ENCODE measurements around the gene SPACA7. TPM values are rescaled to one million over a fixed set of nuclear protein-coding genes. Genes with fewer than 3 reads are reported as not detected.

Gene SPACA7
- total and polyA plus RNA-seq, 10 of the 15 experiments (the other 5 are each of a cell fraction or from before 2014, with no cell fraction given): not detected

Other genes with a start within 250 kb of the SPACA7 start
- gene TUBGCP3, start 211.8 kb downstream of the SPACA7 start, total RNA-seq (2014; rRNA removed): 19.1 and 20.4 TPM in 2 replicates
- gene TUBGCP3, start 211.8 kb downstream of the SPACA7 start, total RNA-seq (2014; rRNA removed; fragmentation: Illumina TruSeq; extraction: Trizol): 15.8 and 16.6 TPM in 2 replicates
- 27.6 and 34.0 TPM in 2 replicates for gene TUBGCP3, start 211.8 kb downstream of the SPACA7 start, total RNA-seq (2021)
- gene TUBGCP3, start 211.8 kb downstream of the SPACA7 start, polyA plus RNA-seq (2011; rRNA removed): 23.2 and 24.1 TPM in 2 replicates
- gene TUBGCP3, start 211.8 kb downstream of the SPACA7 start, polyA plus RNA-seq (2014; fragmentation: Illumina TruSeq; extraction: Trizol): 21.0 and 21.8 TPM in 2 replicates
- gene TUBGCP3, start 211.8 kb downstream of the SPACA7 start, polyA plus RNA-seq (2014; fragmentation: Nextera tagmentation; extraction: Ambion mirVana): 1 to 10 TPM; 4.0 to 6.1 TPM
- gene TUBGCP3, start 211.8 kb downstream of the SPACA7 start, polyA plus RNA-seq (2014; rRNA removed): 23.2 and 25.2 TPM in 2 replicates
- gene TUBGCP3, start 211.8 kb downstream of the SPACA7 start, polyA plus RNA-seq (2016; fragmentation: Nextera tagmentation; extraction: Ambion mirVana): 10 to 100 TPM; 24.1 to 25.1 TPM